CD4-positive, alpha-beta T cell (primary cell): Measurements from ENCODE around the gene MYRIP. TPM values are rescaled to one million over a fixed set of nuclear protein-coding genes. Genes with fewer than 3 reads are reported as not detected.

Source experiments
- ATAC-seq: fragments of 200-7000 bp; cut with Tn5 transposase; one replicate; pipeline ENCODE4 v1.10.0; 2022; ENCODE audit warnings: mild to moderate bottlenecking; ENCODE audit not compliant: poor library complexity
- CTCF ChIA-PET: fragments of 350-600 bp; sonication (Branson Sonifier 250); formaldehyde crosslinking; loops from one replicate; lab custom pipeline; 2021; ENCODE audit warnings: antibody characterized with exemption, inconsistent platforms; lab: Charles Lee
- POLR2A ChIA-PET: fragments of 350-600 bp; sonication (Branson Sonifier 250); formaldehyde crosslinking; loops from one replicate; lab custom pipeline; 2021; ENCODE audit warnings: antibody characterized with exemption, inconsistent platforms; lab: Charles Lee
- DNase-seq, 14 experiments: peaks; one replicate each; pipeline ENCODE4 v3.0.0-alpha.2; 2013 to 2020; ENCODE audit warnings: mixed read lengths in 2 of 14
- H3K27ac ChIP-seq, 2 donors: one replicate each; pipeline versions ENCODE4 v1.5.1 to v1.7.0; 2013; ENCODE audit warnings: low read length in 2 of 2, low read depth in 1 of 2, mild to moderate bottlenecking in 1 of 2
- H3K27me3 ChIP-seq, 2 experiments: 1 replicate in 1 of 2; 2 replicates in 1 of 2; pipeline versions ENCODE4 v1.6.1 to v1.7.0; 2013; ENCODE audit warnings: low read length in 2 of 2, control low read depth in 1 of 2, mild to moderate bottlenecking in 1 of 2, moderate library complexity in 1 of 2; ENCODE audit not compliant: insufficient read depth in 2 of 2, control insufficient read depth in 1 of 2
- H3K36me3 ChIP-seq: one replicate; pipeline ENCODE4 v1.6.1; 2013; ENCODE audit warnings: low read length, control low read depth; ENCODE audit not compliant: insufficient read depth
- H3K4me1 ChIP-seq: one replicate; pipeline ENCODE4 v1.6.1; 2013; ENCODE audit warnings: low read length, control low read depth; ENCODE audit not compliant: insufficient read depth
- H3K4me3 ChIP-seq: one replicate; pipeline ENCODE4 v1.5.1; 2013; ENCODE audit warnings: mild to moderate bottlenecking, low read length, moderate library complexity
- H3K9me3 ChIP-seq, 2 experiments: 1 replicate in 1 of 2; 2 replicates in 1 of 2; pipeline versions ENCODE4 v1.6.1 to v1.7.0; 2013; ENCODE audit warnings: low read length in 2 of 2, mild to moderate bottlenecking in 2 of 2, control low read depth in 1 of 2, moderate library complexity in 1 of 2; ENCODE audit not compliant: control insufficient read depth in 1 of 2, insufficient read depth in 1 of 2
- H3K27ac Mint-ChIP-seq: one replicate; pipeline ENCODE4 v1.8.0; 2020; ENCODE audit warnings: mixed read lengths
- H3K27me3 Mint-ChIP-seq: one replicate; pipeline ENCODE4 v1.8.0; 2021; ENCODE audit warnings: mixed read lengths
- H3K36me3 Mint-ChIP-seq: one replicate; pipeline ENCODE4 v1.8.0; 2021; ENCODE audit warnings: low read depth, mixed read lengths
- H3K4me1 Mint-ChIP-seq: one replicate; pipeline ENCODE4 v1.8.0; 2021; ENCODE audit warnings: low read depth, mixed read lengths
- H3K4me3 Mint-ChIP-seq: one replicate; pipeline ENCODE4 v1.8.0; 2020; ENCODE audit warnings: mild to moderate bottlenecking, mixed read lengths
- H3K9me3 Mint-ChIP-seq: one replicate; pipeline ENCODE4 v1.8.0; 2020; ENCODE audit warnings: mixed read lengths
- intact Hi-C, 2 experiments: fragments of 100-400 bp; cut with DNase I in 1 of 2; cut with micrococcal nuclease in 1 of 2; formaldehyde crosslinking; loops; one replicate each; pipeline versions ENCODE4 v1.15.1 to v1.9.0; 2023 to 2025; cut with DNase I, micrococcal nuclease
- total RNA-seq, 174 experiments: library from RNA in 2 of 174; stranded (reverse) in 2 of 174; gene quantifications; one replicate each; pipeline ENCODE4 v1.2.3 and lab custom pipeline; 2021 to 2026
- TF ChIP-seq, protein P1 (sequence below): fragments of 200-600 bp; IDR thresholded peaks from one replicate; pipeline ENCODE4 v1.8.0; 2022; ENCODE audit warnings: antibody characterized with exemption, mild to moderate bottlenecking

MYRIP gene
- total RNA-seq, 2 experiments from 2014 or later: not detected

DNA sequence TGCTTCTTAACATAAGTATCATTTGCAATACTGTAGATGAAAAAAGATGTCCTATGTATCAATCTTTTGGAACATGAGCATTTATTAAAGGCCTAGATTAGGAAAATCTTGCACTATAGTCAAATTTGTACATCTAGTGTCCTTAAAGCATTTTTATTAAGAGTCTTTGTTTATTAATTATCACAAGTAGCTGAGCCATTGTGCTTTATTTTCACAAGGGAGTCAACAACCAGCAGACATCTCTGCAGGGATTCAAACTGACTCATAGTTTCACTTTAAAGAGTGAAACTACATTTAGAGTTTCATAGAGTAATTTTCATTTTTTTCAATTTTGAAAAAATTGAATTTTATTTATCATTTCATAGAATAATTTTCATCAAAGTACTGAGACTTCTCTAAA, 405.6 kb downstream of the MYRIP start:
- H3K27ac Mint-ChIP-seq: no peak overlapping the region
- Histone ChIP-seq H3K9me3 (no peaks in the 10 kb centered on the region), H3K4me3 (no peak overlapping the region), H3K4me1 (no peaks in the 10 kb centered on the region), H3K27ac (no peak overlapping the region), H3K27me3 (no peaks in the 10 kb centered on the region), H3K36me3 (no peaks in the 10 kb centered on the region)
- intact Hi-C loops: no loop called here
- TF ChIP-seq, protein P1, sequence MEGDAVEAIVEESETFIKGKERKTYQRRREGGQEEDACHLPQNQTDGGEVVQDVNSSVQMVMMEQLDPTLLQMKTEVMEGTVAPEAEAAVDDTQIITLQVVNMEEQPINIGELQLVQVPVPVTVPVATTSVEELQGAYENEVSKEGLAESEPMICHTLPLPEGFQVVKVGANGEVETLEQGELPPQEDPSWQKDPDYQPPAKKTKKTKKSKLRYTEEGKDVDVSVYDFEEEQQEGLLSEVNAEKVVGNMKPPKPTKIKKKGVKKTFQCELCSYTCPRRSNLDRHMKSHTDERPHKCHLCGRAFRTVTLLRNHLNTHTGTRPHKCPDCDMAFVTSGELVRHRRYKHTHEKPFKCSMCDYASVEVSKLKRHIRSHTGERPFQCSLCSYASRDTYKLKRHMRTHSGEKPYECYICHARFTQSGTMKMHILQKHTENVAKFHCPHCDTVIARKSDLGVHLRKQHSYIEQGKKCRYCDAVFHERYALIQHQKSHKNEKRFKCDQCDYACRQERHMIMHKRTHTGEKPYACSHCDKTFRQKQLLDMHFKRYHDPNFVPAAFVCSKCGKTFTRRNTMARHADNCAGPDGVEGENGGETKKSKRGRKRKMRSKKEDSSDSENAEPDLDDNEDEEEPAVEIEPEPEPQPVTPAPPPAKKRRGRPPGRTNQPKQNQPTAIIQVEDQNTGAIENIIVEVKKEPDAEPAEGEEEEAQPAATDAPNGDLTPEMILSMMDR: no peak
- ChIA-PET CTCF (no interaction called here), POLR2A (no interaction called here)
- H3K4me1 Mint-ChIP-seq: no peaks in the 10 kb centered on the region
- no peaks in the 10 kb centered on the region for H3K27me3 Mint-ChIP-seq
- H3K4me3 Mint-ChIP-seq: no peak overlapping the region
- no peaks in the 10 kb centered on the region for H3K9me3 Mint-ChIP-seq
- DNase-seq (no peak), ATAC-seq (no peak)
- H3K36me3 Mint-ChIP-seq: no peaks in the 10 kb centered on the region

DNA sequence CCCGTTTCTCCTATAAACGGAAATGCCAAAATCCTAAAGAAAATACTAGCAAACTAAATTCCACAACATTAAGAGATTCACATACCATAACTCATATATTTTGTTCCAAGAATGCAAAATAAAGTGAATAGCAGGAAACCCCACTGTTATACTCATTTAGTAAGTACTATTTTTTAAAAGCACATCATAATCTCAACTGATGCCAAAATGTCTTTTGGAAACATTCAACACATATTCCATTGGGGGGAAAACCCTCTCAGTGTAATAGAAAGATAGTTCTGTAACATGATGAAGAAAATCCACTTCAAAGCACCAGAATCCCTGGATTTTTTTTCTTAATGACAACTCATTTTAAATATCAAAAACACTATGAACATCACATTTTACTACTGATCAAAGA, 407.1 kb downstream of the MYRIP start:
- Mint-ChIP-seq H3K4me1 (no peaks in the 10 kb centered on the region), H3K27ac (no peak overlapping the region), H3K27me3 (no peaks in the 10 kb centered on the region), H3K36me3 (no peaks in the 10 kb centered on the region), H3K9me3 (no peaks in the 10 kb centered on the region), H3K4me3 (no peak overlapping the region)
- no peak overlapping the region for H3K27ac ChIP-seq
- no peaks in the 10 kb centered on the region for H3K9me3 ChIP-seq
- POLR2A ChIA-PET: no interaction called here
- no peaks in the 10 kb centered on the region for H3K27me3 ChIP-seq
- ATAC-seq (no peak), DNase-seq (no peak)
- H3K4me1 ChIP-seq: no peaks in the 10 kb centered on the region
- H3K36me3 ChIP-seq: no peaks in the 10 kb centered on the region
- TF ChIP-seq, protein P1: no peak
- CTCF ChIA-PET: no interaction called here
- H3K4me3 ChIP-seq: no peak overlapping the region
- intact Hi-C loops: no loop called here

DNA sequence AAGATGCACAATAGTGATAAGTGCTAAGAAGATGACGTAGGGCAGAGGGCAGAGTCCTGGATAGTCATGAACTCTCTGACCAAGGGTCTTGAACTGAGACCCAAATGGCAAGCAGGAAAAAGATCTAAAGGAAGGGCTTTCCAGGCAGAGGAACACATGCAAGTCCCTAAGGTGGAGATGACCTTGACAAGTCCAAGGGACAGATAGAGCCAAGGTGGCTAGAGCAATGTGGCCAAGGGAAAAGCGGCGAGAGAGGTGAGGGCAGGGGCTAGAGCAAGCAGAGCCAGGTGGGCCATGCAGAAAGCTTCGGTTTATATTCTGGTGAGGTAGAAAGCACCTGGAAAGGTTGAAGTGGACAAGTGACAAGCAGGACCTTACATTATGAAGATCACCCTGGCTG, 414.4 kb downstream of the MYRIP start:
- DNase-seq (no peak), ATAC-seq (no peak)
- no peak overlapping the region for H3K27ac ChIP-seq
- TF ChIP-seq, protein P1: no peak
- no peaks in the 10 kb centered on the region for H3K27me3 ChIP-seq
- Mint-ChIP-seq H3K4me3 (no peak overlapping the region), H3K9me3 (no peaks in the 10 kb centered on the region), H3K36me3 (no peaks in the 10 kb centered on the region), H3K4me1 (no peaks in the 10 kb centered on the region), H3K27me3 (no peaks in the 10 kb centered on the region), H3K27ac (no peak overlapping the region)
- no peaks in the 10 kb centered on the region for H3K4me1 ChIP-seq
- POLR2A ChIA-PET: no interaction called here
- intact Hi-C loops: no loop called here
- H3K4me3 ChIP-seq: no peak overlapping the region
- CTCF ChIA-PET: no interaction called here
- H3K9me3 ChIP-seq: no peaks in the 10 kb centered on the region
- no peaks in the 10 kb centered on the region for H3K36me3 ChIP-seq
